Astrocyte of the cerebellum (primary cell): ENCODE data around the gene TTC28.
"Not testable (repeated sequence)": the region's sequence is repeated elsewhere in the genome, so short reads cannot be mapped to it uniquely, and the experiment has no call there.

Experiments used
- DNase-seq: peaks from one replicate; pipeline ENCODE4 v3.0.0-alpha.2; 2011; ENCODE audit warnings: low read depth
- H3K4me3 ChIP-seq: 2 replicates; pipeline ENCODE4 v1.5.1; 2011; ENCODE audit warnings: mild to moderate bottlenecking, low read depth, low read length, moderate library complexity
- in situ Hi-C: cut with HindIII; loops from 2 replicates; pipeline ENCODE4 v1.10.0; 2017; ENCODE audit warnings: low sequenced_read_pairs
- TF ChIP-seq, protein P1 (sequence below): IDR thresholded peaks from 2 replicates; pipeline ENCODE4 v1.5.1; 2012; ENCODE audit warnings: low read length, low read depth, moderate library complexity, mild to moderate bottlenecking; ENCODE audit errors: missing control alignments

Gene TTC28

GRCh38 chr22:28627791-28628190, 51.8 kb downstream of the TTC28 start:
- no peak for DNase-seq
- no peak overlapping the region for H3K4me3 ChIP-seq
- in situ Hi-C loops = no loop called here
- TF ChIP-seq, protein P1, sequence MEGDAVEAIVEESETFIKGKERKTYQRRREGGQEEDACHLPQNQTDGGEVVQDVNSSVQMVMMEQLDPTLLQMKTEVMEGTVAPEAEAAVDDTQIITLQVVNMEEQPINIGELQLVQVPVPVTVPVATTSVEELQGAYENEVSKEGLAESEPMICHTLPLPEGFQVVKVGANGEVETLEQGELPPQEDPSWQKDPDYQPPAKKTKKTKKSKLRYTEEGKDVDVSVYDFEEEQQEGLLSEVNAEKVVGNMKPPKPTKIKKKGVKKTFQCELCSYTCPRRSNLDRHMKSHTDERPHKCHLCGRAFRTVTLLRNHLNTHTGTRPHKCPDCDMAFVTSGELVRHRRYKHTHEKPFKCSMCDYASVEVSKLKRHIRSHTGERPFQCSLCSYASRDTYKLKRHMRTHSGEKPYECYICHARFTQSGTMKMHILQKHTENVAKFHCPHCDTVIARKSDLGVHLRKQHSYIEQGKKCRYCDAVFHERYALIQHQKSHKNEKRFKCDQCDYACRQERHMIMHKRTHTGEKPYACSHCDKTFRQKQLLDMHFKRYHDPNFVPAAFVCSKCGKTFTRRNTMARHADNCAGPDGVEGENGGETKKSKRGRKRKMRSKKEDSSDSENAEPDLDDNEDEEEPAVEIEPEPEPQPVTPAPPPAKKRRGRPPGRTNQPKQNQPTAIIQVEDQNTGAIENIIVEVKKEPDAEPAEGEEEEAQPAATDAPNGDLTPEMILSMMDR = no peak

GRCh38 chr22:28620244-28620922, 59.3 kb downstream of the TTC28 start:
- in situ Hi-C loops = loop anchor here (25.0 kb wide), 1 partner anchor 617 kb away; no protein-coding TSS in a partner anchor
- no peak for DNase-seq
- TF ChIP-seq, protein P1 = no peak
- H3K4me3 ChIP-seq = no peak overlapping the region

DNA sequence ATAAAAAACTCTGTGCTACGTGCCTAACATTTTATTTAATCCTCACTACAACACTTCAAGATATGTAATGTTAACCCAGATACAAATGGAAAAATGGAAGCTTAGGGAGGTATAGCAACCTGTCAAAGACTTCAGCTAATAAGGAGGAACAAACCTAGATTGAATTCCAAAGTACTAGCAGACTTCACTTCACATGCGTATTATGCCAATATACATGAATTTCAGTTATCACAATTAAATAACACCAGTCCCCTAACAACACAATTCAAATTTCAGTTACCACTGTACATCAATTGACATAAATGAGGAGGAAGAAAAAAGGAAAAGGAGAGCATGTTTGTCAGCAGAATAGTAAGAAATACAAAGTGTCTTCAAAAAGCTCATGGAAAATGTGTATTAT, 60.4 kb downstream of the TTC28 start:
- no peak overlapping the region for H3K4me3 ChIP-seq
- DNase-seq = no peak
- in situ Hi-C loops = loop anchor here (25.0 kb wide), 1 partner anchor 618 kb away; no protein-coding TSS in a partner anchor
- TF ChIP-seq, protein P1 = no peak

DNA sequence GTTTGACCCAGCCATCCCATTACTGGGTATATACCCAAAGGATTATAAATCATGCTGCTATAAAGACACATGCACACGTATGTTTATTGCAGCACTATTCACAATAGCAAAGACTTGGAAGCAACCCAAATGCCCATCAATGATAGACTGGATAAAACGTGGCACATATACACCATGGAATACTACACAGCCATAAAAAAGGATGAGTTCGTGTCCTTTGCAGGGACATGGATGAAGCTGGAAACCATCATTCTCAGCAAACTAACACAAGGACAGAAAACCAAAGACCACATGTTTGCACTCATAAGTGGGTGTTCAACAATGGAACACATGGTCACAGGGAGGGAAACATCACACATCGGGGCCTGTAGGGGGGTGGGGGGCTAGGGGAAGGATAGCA, 64.2 kb downstream of the TTC28 start:
- DNase-seq, H3K4me3 ChIP-seq: not testable (repeated sequence)
- in situ Hi-C loops = loop anchor here (25.0 kb wide), 1 partner anchor 622 kb away; no protein-coding TSS in a partner anchor

GRCh38 chr22:28609921-28610320, 69.7 kb downstream of the TTC28 start:
- no peak overlapping the region for H3K4me3 ChIP-seq
- no peak for DNase-seq
- TF ChIP-seq, protein P1 = no peak
- in situ Hi-C loops = loop anchor here (25.0 kb wide), 1 partner anchor 627 kb away; no protein-coding TSS in a partner anchor

- in situ Hi-C loops = loop anchor here (25.0 kb wide), 1 partner anchor 629 kb away; no protein-coding TSS in a partner anchor
- H3K4me3 ChIP-seq = no peak overlapping the region
- no peak for DNase-seq
- TF ChIP-seq, protein P1 = no peak
These were observed 71.1 kb downstream of the TTC28 start for GRCh38 chr22:28608546-28608945.

DNA sequence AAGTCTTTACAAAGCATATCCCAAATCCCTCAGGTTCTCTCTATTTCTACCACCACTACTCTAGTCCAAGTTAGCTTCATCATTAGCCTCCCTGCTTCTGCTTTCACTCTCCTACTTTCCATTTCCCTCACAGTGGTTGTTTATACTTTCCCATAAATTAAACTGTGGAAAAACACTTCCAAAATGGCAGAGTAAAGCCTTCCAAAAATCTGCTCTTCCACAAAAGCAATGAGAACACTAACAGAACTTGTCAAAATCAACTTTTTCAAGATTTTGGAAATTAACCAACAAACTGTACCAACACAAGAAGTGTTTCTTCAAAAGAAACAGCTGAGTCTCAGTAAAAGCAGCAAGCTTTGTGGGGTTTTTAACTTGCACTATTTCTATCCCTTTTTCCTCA, 71.8 kb downstream of the TTC28 start:
- in situ Hi-C loops = loop anchor here (25.0 kb wide), 1 partner anchor 630 kb away; no protein-coding TSS in a partner anchor
- TF ChIP-seq, protein P1 = no peak
- no peak overlapping the region for H3K4me3 ChIP-seq
- DNase-seq = no peak
